Mesenteric fat pad (tissue), 1 donor: ENCODE measurements around the gene MYO19. TPM values are rescaled to one million over a fixed set of nuclear protein-coding genes. Genes with fewer than 3 reads are reported as not detected.
"Not testable (repeated sequence)": the region's sequence is repeated elsewhere in the genome, so short reads cannot be mapped to it uniquely, and the experiment has no call there.

ENCODE experiments used
- DNase-seq: peaks from one replicate; pipeline ENCODE4 v3.0.0-alpha.2; 2020; ENCODE audit warnings: low spot score
- total RNA-seq: library from RNA; stranded (reverse); fragmentation: NEBNext Ultra II Directional; extraction: Animal tissue kit (Norgen Biotek cat#: 25700); gene quantifications from one replicate; pipeline ENCODE4 v1.2.1, GENCODE V29; 2021
- donor health status: DM: yes; HTN: yes; CAD: no.

The MYO19 gene
- total RNA-seq, 1 donor from 2014 or later, result 46.8 TPM

- peak; percentile 55 for DNase-seq
These were observed 2.2 kb downstream of the MYO19 start for GRCh38 chr17:36532435-36532975.

- DNase-seq, result no peak
These were observed 5.5 kb downstream of the MYO19 start for GRCh38 chr17:36529121-36529520.

GRCh38 chr17:36527621-36528250 is 6.9 kb downstream of the MYO19 start:
- DNase-seq, result peak; percentile 47

- DNase-seq, result peak; percentile 45
These were observed 8.8 kb downstream of the MYO19 start for GRCh38 chr17:36525888-36526287.

GRCh38 chr17:36525113-36525512 is 9.6 kb downstream of the MYO19 start:
- DNase-seq, result no peak

GRCh38 chr17:36524428-36524876 is 10.2 kb downstream of the MYO19 start:
- peak; percentile 59 for DNase-seq

- no peak for DNase-seq
These were observed 11.6 kb downstream of the MYO19 start for GRCh38 chr17:36523113-36523512.

GRCh38 chr17:36515837-36516236 is 18.8 kb downstream of the MYO19 start:
- DNase-seq, result no peak

GRCh38 chr17:36514856-36515255 is 19.8 kb downstream of the MYO19 start:
- peak; percentile 64 for DNase-seq

GRCh38 chr17:36512641-36513040 is 22.0 kb downstream of the MYO19 start:
- DNase-seq, result peak; percentile 69

GRCh38 chr17:36511216-36511615 is 23.5 kb downstream of the MYO19 start:
- DNase-seq, result peak; percentile 87

GRCh38 chr17:36510636-36511035 is 24.0 kb downstream of the MYO19 start:
- DNase-seq, result peak; percentile 59

- DNase-seq, result peak; percentile 75
These were observed 25.2 kb downstream of the MYO19 start for GRCh38 chr17:36509272-36509985.

GRCh38 chr17:36508439-36508838 is 26.2 kb downstream of the MYO19 start:
- DNase-seq, result not testable (repeated sequence)

GRCh38 chr17:36507266-36507665 is 27.4 kb downstream of the MYO19 start:
- DNase-seq, result peak; percentile 35

- DNase-seq, result peak; percentile 45
These were observed 27.8 kb downstream of the MYO19 start for GRCh38 chr17:36506831-36507230.

GRCh38 chr17:36506249-36506826 is 28.3 kb downstream of the MYO19 start:
- DNase-seq, result peak; percentile 51

GRCh38 chr17:36505171-36505570 is 29.5 kb downstream of the MYO19 start:
- peak; percentile 81 for DNase-seq

- peak; percentile 59 for DNase-seq
These were observed 30.5 kb downstream of the MYO19 start for GRCh38 chr17:36504156-36504545.

- peak; percentile 75 for DNase-seq
These were observed 31.1 kb downstream of the MYO19 start for GRCh38 chr17:36503456-36504155.

GRCh38 chr17:36501963-36502362 is 32.7 kb downstream of the MYO19 start:
- peak; percentile 49 for DNase-seq
